Stimulated activated naive CD4-positive, alpha-beta T cell (primary cell): ENCODE data around the gene KNSTRN.

Experiments
- DNase-seq, 6 experiments: peaks; one replicate each; lab custom pipeline; 2025; lab: John Stamatoyannopoulos, UW

Gene KNSTRN

DNA sequence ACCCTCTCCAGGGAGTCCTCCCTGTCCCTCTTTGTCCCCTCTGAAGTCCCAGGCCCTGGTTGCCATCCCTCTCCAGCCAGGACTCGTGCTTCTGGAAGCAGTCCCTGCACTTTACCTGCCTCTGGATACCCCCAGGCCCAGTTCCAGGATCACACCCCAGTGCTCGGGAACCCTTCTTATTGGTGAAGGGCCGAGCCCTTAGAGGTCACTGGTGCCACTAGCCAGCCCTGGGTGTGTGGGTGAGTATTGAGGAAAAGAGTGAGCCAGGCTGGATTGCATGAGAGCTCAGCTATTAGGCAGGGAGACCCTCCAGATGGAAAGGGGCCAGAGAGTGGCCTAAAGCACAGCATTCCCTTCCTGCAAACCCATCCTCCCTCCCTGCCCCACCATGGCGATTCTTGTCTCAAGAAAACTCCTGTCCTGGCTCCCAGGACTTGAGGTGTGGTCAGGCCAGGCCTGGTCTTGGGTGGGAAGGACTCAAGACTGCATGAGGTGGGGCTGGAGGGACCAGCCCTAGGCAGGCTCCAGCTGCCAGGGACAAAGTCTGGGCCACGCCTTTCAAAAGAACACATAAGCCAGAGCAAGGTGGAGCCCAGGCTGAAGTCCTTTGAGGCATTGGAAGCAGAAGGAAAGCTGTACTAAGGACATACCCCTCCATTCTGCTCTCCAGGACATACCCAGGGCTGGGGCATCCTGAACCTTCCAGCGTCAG, 36.5 kb upstream of the KNSTRN start:
- DNase-seq: no peak

DNA sequence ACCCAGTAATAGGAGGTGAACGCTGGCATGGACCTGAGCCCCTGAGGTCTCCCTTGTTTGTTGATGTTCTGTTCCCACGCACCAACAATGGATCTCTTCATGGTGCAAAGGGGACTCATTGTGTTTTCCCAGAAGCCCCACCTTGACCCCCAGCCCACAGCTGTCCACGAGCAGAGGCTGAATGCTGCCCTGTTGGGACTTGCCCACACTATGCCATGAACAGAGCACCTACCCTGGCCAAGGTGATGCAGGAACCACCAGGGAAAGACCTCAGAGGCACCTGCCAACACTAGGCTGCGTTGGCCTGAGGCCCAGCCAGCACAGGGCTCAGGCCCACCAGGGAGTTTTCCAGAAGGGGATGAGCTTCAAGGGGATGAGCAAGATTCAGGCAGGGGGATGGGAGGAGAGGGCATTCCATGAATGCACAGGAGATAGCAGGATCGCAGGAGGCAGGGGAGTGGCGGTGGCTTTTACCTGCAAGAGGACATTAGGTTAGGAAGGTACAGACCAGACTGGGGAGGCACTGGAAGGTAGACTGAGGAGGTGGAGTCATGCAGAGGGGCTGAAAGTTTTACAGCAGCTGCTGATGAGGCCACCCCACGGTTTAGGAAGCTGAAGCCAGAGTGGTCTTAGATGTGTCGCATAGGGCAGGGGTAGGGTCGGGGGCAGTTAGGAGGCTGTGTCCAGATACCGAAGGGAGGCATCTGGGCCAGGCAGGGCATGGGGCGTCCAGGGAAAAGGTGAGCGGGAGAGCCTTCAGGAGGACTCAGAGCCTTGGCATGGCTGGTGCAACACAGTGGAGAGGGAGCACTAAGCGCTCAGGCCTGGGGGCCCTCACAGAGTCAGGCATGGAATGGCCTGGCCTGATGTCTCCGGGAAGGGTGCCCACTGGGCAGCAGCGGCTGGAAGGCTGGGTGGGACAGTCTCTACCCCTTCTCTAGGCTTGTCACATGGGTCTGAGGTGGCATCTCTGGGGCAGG, 35.7 kb upstream of the KNSTRN start:
- no peak for DNase-seq

DNA sequence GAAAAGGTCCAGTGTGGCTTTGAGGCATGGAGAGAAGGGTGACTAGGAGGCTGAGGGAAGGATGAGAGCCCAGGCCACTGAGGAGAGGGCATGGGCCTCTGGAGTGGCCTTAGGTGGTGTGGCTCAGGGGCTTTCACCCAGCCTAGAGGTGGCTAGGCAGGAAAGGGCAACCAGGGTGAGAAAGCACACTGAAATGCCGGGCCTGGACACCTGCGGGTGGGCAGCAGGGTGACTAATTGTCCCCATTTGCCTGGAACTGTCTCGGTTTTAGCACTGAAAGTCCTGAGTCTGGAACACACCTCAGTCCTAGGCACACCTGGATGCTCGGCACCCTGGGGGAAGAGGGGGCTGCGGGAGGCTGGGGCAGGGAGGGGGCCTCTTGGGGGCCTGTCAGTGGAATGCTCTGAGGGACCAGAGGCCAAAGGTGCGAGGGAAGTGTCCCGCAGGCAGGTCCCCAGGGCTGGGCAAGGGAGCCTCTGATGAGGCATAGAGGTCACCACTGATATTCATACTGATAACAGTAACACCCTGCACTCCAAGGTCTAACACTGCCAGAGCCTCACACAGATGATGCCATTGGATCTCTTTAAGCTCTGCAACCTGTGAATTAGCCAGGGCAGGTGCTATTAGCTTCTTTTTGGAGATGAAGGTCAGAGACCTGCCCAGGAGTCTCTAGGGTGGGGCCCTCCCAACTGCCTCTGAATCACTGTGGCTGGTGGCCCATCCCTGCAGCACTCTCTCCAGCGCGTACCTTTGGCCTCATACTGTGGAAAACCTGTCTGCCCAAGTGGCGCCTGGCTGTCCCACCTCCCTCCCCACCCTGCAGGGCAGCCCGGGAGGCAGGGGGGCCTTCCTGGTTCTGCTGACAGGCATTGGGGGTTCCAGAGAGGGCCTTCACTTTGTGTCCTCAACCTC, 34.7 kb upstream of the KNSTRN start:
- no peak for DNase-seq

DNA sequence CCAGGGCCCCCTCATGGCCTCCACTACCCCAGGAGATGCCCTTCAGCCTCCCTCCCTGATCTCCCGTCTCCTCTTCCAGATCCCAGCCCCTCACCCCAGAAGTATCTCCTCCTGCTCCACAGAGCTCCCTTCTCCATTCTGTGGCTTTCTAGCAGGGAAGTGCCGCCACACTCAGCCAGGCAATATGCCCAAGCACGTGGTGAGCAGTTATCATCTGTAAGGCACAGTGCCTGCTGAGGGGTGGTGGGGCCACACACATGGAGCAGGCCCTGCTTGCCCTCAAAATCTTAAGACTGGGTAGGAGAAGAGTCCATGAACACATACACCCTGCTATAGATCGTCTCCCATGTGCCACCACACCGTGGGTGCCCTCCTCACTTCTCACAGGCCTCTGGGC, 34.0 kb upstream of the KNSTRN start:
- DNase-seq: no peak

DNA sequence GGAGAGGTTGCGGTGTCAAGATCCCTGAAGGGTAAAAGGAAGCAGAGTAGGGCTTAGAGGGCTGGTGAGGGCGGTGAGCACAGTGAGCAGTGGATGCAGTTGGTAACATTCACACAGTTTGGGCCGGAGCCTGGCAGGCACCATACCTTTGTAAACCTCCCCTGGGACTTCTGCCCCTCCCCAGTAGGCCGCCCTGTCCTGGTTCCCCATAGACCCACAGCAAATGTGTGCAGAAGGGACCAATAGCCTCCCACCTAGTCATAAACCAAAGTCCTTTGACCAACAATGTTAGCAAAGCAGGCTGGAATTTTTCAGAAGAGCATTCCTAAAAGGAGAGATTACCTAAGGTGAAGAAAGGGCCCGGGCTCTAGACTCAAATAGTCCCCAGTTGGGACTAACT, 33.4 kb upstream of the KNSTRN start:
- no peak for DNase-seq

DNA sequence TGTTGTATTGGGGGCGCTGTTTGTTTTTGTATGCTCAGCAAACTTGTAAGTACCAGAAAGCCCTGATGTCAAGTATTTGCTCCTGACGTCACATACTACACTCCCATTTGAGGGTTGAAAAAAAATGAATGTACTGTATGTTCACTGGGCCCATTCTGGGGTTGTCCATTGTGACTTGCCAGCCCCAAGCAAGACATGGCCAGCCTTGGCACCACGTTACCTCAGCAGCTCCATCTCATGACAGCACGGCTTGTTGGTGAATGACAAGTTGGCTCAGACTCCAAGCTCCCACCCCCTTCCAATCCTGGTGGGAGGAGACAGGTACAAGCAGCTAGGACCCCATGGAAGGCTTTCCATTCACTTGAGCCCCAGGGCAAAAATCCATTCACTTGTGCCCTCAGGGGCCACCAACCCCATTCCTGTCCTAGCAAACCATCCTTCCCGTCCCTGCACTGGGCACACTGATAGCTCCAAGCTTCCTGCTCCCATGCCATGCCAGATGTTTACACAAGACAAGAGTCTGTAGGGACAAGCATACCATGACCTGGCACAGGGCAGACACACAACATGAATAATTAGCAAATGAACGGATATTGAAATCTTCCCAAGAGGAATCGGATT, 30.1 kb upstream of the KNSTRN start:
- no peak for DNase-seq

DNA sequence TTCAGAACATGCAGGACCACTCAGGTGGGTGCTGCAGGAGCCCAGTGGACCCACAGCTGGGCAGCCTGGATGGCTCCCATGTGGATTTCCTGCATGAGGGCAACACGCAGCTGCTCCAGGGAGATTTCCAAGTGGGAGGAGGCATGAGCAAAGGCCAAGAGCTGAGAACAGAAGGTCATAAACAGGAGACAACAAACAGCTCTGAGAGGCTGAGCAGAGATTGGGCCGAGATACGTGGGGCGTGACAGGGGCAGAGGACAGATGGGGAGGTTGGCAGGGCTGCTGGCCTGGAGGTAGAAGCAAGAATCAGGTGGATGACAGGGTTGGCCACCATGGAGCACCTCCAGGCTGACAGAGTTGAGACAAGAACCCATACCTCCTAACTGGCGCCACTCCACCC, 28.8 kb upstream of the KNSTRN start:
- DNase-seq: no peak

DNA sequence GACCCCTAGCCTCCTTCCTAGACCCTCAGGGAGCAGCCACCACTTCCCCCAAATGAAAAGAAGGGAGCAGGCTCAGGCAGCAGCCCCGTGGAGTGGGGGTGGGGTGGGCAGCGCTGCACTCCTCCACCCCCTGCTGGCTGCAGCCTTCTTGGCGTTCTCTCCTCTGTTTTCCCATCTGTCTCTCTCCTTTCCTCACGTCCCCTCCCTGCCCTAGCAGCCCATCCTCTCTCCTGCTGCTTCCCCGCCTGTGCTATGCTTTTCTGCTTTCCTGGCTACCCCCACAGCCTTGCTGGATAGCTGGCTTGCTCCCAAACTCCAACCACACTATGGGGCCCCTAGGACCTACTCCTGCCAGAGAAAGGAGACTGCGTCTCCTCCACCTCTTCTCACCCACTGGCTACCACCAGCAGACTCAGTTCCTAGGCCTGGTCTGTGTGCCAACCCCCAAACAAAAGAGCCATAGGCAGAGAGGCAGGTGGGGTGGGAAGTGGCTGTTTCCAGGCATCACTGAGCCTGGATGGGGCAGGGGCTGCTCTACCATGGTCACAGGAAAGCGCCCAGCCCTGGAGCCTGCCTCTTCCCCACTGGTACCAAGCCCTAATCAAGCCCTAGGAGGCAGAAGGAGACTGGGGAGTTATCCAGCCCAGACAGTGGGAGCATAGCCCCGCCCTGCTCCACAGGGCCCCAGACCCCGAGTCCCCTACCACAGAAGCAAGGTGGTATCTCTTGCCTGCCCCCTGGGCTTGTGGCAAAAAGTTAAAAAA, 27.9 kb upstream of the KNSTRN start:
- no peak for DNase-seq

DNA sequence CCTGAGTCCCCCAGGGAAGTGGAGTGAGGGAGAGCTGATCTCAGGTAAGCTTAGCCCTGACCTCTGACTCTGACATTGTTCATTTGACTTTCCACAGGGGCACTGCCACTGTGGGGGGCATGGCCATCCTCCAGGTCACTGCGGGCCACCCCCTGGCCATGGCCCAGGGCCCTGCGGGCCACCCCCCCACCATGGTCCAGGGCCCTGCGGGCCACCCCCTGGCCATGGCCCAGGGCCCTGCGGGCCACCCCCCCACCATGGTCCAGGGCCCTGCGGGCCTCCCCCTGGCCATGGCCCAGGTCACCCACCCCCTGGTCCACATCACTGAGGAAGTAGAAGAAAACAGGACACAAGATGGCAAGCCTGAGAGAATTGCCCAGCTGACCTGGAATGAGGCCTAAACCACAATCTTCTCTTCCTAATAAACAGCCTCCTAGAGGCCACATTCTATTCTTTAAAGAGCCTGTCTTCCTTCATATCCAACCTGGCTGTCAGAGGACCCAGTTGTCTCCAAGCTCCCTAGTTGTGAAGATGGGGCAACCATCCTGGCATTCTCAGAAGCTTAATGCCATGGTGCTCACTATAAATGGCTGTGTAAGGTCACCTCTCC, 26.4 kb upstream of the KNSTRN start:
- DNase-seq: no peak

DNA sequence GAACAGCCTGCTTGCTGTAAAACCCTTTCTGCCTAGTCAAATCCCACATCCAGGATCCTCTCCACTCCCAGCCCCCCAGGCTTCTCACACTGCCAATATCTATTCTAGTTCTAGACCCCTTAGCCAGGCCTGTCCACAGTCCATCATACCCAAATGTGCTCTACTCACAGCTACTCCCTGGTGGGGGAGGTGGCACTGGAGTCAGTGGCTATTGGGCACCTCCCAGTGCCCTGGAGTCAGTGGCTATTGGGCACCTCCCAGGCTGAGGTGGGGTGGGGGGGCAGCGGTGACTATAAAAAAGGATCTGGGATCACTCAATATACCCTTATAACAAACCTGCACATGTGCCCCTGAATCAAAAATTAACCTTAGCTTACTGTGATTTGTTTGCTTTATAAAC, 25.3 kb upstream of the KNSTRN start:
- no peak for DNase-seq

DNA sequence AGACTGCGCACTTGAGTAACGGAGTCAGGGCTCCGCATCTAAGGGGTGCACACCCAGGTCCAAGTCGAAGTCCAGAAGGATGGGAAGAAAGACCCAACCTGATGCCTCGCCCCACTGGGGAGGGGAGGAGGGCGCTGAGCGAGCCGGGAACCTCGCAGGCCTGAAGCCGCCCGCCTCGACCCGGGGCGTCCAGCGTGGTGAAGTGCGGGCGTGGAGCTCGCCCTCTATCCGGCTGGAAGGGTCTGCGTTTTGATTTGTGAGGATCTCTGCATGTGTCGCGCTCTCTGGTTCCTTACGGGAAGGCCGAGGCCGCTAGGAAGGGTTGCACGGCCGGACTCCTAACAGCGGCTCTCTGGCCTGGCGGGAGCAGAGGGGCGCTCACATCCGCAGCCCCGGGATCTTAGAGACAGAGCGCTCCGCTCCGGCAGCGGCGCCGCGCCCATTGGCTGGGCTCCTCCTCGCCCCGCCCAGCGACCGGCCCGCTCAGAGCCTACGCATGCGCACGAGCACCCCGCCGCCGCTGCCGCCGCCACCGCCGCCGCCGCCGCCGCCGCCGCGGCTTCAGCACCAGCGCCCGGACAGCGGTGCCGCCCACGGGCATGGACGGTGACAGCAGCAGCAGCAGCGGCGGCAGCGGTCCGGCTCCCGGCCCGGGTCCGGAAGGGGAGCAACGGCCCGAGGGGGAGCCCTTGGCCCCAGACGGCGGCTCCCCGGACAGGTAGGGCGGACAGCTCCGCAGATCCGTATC, 24.6 kb upstream of the KNSTRN start, which contains the start of gene DISP2:
DISP2 (plus strand) TSS at position 497 of the 748 bp plus-strand sequence; CDS start at position 600, 103 bp downstream.
- peak; percentile 76 to 90 (median 86) for DNase-seq

DNA sequence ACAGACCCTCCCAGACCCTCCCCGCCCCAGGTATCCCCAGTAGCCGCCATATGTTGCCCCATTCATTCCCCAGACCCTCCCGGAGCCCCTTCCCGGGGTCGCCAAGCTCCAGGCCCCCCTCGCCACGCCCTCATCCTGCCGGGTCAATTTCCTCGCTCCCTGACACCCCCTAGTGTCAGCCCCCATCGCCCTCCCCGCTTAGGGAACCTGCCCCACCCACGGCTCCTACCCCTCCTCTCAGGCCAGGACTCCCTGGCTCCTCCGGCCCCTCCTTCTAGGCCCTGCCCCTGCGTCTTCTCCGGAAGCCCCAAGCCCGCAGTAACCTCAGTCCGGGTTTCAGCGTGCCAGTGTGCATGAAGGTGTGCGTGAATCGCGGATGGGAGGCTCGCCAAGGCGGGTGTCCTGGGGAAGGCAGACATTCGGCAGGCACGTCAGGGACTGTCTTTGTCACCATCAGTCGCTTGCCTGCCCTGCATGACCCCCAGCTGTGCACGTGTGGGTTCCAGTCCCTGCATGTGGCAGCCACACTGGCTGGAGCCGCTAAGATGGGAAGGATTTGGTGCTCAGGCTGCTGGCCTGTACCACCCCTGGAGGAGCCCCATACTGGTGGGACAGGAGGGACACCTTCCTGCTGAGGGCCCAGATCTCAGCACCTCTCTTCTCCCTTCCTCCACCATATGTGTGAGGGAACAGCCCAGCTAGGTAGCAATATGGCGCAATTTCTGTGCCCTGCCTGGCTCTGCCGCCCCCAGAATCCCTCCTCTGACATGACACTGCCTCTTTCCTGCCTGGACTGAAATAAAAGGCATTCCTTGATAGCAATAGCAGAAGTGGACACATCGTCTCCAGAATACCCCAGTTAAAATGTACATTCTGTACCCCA, 23.8 kb upstream of the KNSTRN start:
- DNase-seq: peak in 3 of 6 experiments; percentile 18 to 44 (median 43)

DNA sequence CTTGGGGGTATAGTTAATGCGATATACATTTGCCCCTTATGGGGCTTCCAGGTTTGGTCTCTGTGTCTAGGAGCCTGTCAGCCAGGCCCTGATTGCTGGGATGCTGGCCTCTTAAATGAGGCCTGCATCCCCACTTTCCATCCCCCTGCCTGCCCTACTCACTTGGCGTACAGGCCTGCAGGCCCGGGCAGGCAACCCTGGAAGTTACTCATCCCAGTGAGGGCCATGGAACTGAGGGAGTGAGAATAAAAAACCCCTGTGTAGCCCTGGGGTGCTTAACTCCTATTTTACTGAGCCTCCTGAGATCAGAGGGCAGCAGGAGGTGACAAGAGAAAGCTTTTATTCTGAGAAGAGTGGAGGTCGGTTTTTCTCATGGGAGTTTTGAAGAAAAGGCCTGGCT, 22.5 kb upstream of the KNSTRN start:
- no peak for DNase-seq

DNA sequence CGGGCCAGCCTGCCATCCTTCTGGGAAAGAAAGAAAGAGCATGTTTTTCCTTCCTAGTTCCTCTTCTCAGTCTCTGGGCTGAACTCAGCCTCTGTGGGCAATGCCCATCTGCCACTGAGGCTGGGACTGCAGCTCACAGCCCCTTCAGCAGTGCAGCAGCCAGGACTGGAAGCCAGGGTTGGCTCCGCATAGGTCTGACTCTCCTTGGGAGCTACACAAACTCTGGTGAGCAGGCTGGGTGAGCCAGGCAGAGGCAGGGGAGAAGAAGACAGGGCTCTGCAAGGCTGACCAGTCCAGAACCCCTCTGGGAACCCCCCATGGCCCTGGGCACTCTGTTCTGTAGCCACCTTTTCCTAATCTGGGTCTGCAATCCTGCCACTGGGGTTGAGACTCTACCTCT, 20.9 kb upstream of the KNSTRN start:
- no peak for DNase-seq

DNA sequence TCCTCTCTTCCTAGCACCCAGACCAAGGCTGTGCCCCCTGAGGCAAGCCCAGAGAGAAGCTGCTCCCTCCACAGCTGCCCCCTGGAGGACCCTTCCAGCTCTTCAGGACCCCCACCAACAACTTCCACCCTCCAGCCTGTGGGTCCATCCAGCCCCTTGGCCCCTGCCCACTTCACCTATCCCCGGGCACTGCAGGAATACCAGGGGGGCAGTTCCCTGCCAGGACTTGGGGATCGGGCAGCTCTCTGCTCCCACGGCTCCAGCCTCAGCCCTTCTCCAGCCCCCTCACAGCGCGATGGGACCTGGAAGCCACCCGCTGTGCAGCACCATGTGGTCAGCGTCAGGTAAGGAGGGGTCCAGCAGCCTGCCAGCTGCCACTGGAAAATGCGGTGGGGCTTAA, 18.9 kb upstream of the KNSTRN start:
- no peak for DNase-seq

DNA sequence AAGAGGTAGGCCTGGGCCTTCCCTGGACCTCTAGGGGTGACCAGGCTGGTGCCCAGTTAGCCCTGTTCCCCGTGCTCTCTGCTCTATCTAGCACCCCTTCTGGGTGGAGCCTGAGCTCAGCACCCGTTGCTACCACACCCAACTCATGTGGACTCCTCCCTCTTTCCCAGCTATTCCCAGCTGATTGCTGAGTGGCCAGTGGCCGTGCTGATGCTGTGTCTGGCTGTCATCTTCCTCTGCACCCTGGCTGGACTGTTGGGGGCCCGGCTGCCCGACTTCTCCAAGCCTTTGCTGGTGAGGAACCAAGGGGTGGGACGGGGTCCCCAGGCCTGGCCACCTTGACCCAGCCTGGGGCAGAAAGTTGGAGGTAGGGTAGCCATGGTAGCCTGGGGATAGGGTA, 18.3 kb upstream of the KNSTRN start:
- no peak for DNase-seq

DNA sequence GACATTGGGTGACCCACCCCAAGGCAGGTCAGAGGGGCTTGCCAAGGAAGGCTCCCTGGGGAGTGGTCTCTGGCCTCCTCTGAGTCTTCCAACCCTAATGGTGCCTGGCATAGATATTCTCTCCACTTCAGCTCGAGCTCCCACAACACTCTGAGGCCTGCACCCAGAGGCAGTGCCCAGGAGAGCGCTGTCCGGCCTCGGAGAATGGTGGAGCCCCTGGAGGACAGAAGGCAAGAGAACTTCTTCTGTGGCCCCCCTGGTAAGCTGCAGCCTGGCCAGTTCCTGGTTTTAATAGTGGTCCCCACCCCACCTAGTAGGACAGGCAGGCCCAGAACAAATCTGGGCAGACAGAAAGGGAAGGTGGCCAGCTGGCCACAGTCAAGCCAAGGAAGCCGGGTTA, 17.5 kb upstream of the KNSTRN start:
- DNase-seq: no peak

DNA sequence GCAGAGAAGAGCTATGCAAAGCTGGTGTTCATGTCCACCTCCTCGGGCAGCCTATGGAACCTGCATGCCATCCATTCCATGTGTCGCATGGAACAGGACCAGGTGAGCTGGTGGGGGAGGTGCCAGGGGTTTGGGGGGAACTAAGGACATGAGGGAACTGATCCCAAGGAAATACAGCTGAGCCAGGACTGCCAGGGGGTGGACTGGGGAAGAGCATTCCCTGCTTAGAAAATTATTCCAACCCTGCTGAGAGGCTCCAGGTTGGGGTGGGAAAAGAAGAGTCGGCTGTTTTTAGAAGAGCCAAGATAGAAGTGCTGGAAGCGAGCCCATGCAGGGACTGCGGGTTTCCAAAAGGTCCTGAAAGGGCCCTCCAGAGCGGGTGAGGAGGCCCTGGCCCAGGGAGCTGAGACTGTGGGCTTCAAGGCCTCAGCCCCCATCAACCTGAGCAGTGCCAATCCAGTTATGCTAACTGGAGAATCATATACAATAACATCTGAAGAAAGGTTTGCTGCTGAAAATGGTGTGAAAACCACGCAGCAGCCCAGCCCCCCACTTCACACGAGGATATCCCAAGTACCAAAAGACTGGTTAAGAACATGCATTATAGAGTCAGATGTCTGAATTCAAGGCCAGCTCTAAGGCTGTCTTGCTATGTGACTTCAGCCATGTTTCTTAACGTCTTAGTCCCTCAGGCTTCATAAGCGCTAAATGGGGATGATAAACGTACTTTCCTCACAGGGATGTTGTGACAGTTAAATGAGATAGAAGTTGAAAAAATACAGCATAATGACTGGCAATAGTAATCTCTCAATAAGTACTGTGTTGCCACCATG, 16.7 kb upstream of the KNSTRN start:
- DNase-seq: no peak
